ENCODE results near the gene CAMSAP2.

GRCh38 chr1:200903793-200904192 lies 165.1 kb downstream of the CAMSAP2 start:
- TF ChIP-seq CTCF (IDR thresholded peaks at IDR 0.05; ENCODE audit: insufficient read depth, low read length, poor library complexity, severe bottlenecking) (no peak), EZH2phosphoT487 (conservative IDR thresholded peaks at IDR 0.05; ENCODE audit: low read length) (no peak)

All from SU-DHL-6 (cell line).